NCI-H187 (cell line): ENCODE results near the gene CYP17A1.
"Not testable (repeated sequence)": the region's sequence is repeated elsewhere in the genome, so short reads cannot be mapped to it uniquely, and the experiment has no call there.

Experiments used
- DNase-seq, 2 experiments: peaks; one replicate each; lab custom pipeline; 2025; lab: John Stamatoyannopoulos, UW

CYP17A1 gene

GRCh38 chr10:102837230-102837721 is at the start of gene CYP17A1:
CYP17A1 (minus strand) TSS chr10:102837413; CDS start chr10:102837361, 52 bp downstream.
- DNase-seq = no peak

- no peak for DNase-seq
Measured at GRCh38 chr10:102880256-102880655, 43.0 kb upstream of the CYP17A1 start.

GRCh38 chr10:102878629-102879028 is 41.4 kb upstream of the CYP17A1 start:
- no peak for DNase-seq

- no peak for DNase-seq
Measured at GRCh38 chr10:102876747-102877153, 39.5 kb upstream of the CYP17A1 start.

- no peak for DNase-seq
Measured at GRCh38 chr10:102872163-102872562, 35.0 kb upstream of the CYP17A1 start.

GRCh38 chr10:102870221-102870620 is 33.0 kb upstream of the CYP17A1 start:
- no peak for DNase-seq

GRCh38 chr10:102869258-102870198 is 32.3 kb upstream of the CYP17A1 start, which contains the start of gene AS3MT:
AS3MT (plus strand) TSS chr10:102869470; CDS start chr10:102869593, 123 bp downstream.
- no peak for DNase-seq

GRCh38 chr10:102868911-102869257 is 31.7 kb upstream of the CYP17A1 start:
- no peak for DNase-seq

- DNase-seq = no peak
Measured at GRCh38 chr10:102865620-102866019, 28.4 kb upstream of the CYP17A1 start.

GRCh38 chr10:102863660-102864059 is 26.4 kb upstream of the CYP17A1 start:
- no peak for DNase-seq

- no peak for DNase-seq
Measured at GRCh38 chr10:102859911-102860310, 22.7 kb upstream of the CYP17A1 start.

GRCh38 chr10:102856758-102857424 is 19.7 kb upstream of the CYP17A1 start:
- no peak for DNase-seq

- DNase-seq = not testable (repeated sequence)
Measured at GRCh38 chr10:102855731-102856436, 18.7 kb upstream of the CYP17A1 start.

GRCh38 chr10:102853237-102853636 is 16.0 kb upstream of the CYP17A1 start:
- DNase-seq = not testable (repeated sequence)

- no peak for DNase-seq
Measured at GRCh38 chr10:102850025-102850518, 12.9 kb upstream of the CYP17A1 start.

GRCh38 chr10:102845352-102845902 is 8.2 kb upstream of the CYP17A1 start:
- DNase-seq = no peak

GRCh38 chr10:102844190-102844776 is 7.1 kb upstream of the CYP17A1 start:
- DNase-seq = not testable (repeated sequence)

- DNase-seq = not testable (repeated sequence)
Measured at GRCh38 chr10:102843139-102843538, 5.9 kb upstream of the CYP17A1 start.

- no peak for DNase-seq
Measured at GRCh38 chr10:102841827-102842345, 4.7 kb upstream of the CYP17A1 start.

GRCh38 chr10:102838276-102838927 is 1.2 kb upstream of the CYP17A1 start:
- not testable (repeated sequence) for DNase-seq
